Activated B cell treated with CpG ODN at 0.5 μM for 24 hours (primary cell): ENCODE measurements around the gene CNTD1. TPM values are rescaled to one million over a fixed set of nuclear protein-coding genes. Genes with fewer than 3 reads are reported as not detected.
A peak's percentile ranks its signal among the peaks of the same experiment; 100 is the strongest.

Source experiments
- ATAC-seq: fragments of 200-7000 bp; cut with Tn5 transposase; one replicate; pipeline ENCODE4 v1.10.0; 2021; ENCODE audit warnings: low read depth, mild to moderate bottlenecking, moderate library complexity
- CTCF ChIA-PET: fragments of 350-600 bp; sonication (Branson Sonifier 250); formaldehyde crosslinking; loops from one replicate; lab custom pipeline; 2021; ENCODE audit warnings: antibody characterized with exemption; lab: Charles Lee
- POLR2A ChIA-PET: fragments of 350-600 bp; sonication (Branson Sonifier 250); formaldehyde crosslinking; loops from one replicate; lab custom pipeline; 2021; ENCODE audit warnings: antibody characterized with exemption; lab: Charles Lee
- DNase-seq: peaks from one replicate; pipeline ENCODE4 v3.0.0; 2022
- H3K27ac Mint-ChIP-seq: one replicate; pipeline ENCODE4 v1.8.0; 2020; ENCODE audit warnings: mixed read lengths
- H3K27me3 Mint-ChIP-seq: one replicate; pipeline ENCODE4 v1.8.0; 2021; ENCODE audit warnings: mixed read lengths
- H3K36me3 Mint-ChIP-seq: one replicate; pipeline ENCODE4 v1.8.0; 2021; ENCODE audit warnings: low read depth, mixed read lengths
- H3K4me1 Mint-ChIP-seq: one replicate; pipeline ENCODE4 v1.8.0; 2021; ENCODE audit warnings: mixed read lengths
- H3K4me3 Mint-ChIP-seq: one replicate; pipeline ENCODE4 v1.8.0; 2020; ENCODE audit warnings: mild to moderate bottlenecking, mixed read lengths
- H3K9me3 Mint-ChIP-seq: one replicate; pipeline ENCODE4 v1.8.0; 2020; ENCODE audit warnings: mixed read lengths
- CTCF ChIP-seq: fragments of 200-600 bp; IDR thresholded peaks from one replicate; pipeline ENCODE4 v1.8.0; 2022; ENCODE audit warnings: antibody characterized with exemption, mild to moderate bottlenecking
- intact Hi-C: fragments of 100-400 bp; cut with micrococcal nuclease; formaldehyde crosslinking; loops from one replicate; pipeline ENCODE4 v1.15.1; 2024
- total RNA-seq: library from RNA; stranded (reverse); gene quantifications from 2 replicates; pipeline ENCODE4 v1.2.3, GENCODE V29; 2022

Gene CNTD1
- total RNA-seq, 1 donor from 2014 or later = not detected

GRCh38 chr17:42795465-42795864, 3.2 kb upstream of the CNTD1 start:
- Mint-ChIP-seq H3K4me3 (peak overlapping the region; percentile 16), H3K4me1 (peaks cover 28% of the 10 kb centered on the region), H3K9me3 (no peaks in the 10 kb centered on the region), H3K27ac (no peak overlapping the region), H3K27me3 (peaks cover 2% of the 10 kb centered on the region), H3K36me3 (peaks cover 11% of the 10 kb centered on the region)
- intact Hi-C loops = no loop called here
- TF ChIP-seq CTCF = no peak
- ChIA-PET CTCF (no interaction called here), POLR2A (interaction anchor here (0.6 to 0.8 kb wide), 2 partner anchors 51 to 521 kb away, joined by 3 to 7 read pairs; no protein-coding TSS in a partner anchor)
- DNase-seq (no peak), ATAC-seq (no peak)

GRCh38 chr17:42796066-42796758, 2.4 kb upstream of the CNTD1 start:
- intact Hi-C loops = no loop called here
- CTCF ChIA-PET = no interaction called here
- DNase-seq (no peak), ATAC-seq (no peak)
- H3K4me1 Mint-ChIP-seq = peaks cover 28% of the 10 kb centered on the region
- POLR2A ChIA-PET = interaction anchor here (0.6 to 0.8 kb wide), 2 partner anchors 52 to 520 kb away, joined by 3 to 7 read pairs; no protein-coding TSS in a partner anchor
- no peak for TF ChIP-seq CTCF
- H3K27me3 Mint-ChIP-seq = no peaks in the 10 kb centered on the region
- H3K4me3 Mint-ChIP-seq = no peak overlapping the region
- H3K36me3 Mint-ChIP-seq = peaks cover 11% of the 10 kb centered on the region
- H3K27ac Mint-ChIP-seq = no peak overlapping the region
- H3K9me3 Mint-ChIP-seq = no peaks in the 10 kb centered on the region

GRCh38 chr17:42797067-42798007, 1.3 kb upstream of the CNTD1 start:
- Mint-ChIP-seq H3K27ac (no peak overlapping the region), H3K4me1 (peaks cover 28% of the 10 kb centered on the region)

GRCh38 chr17:42798011-42798382, 664 bp upstream of the CNTD1 start:
- Mint-ChIP-seq H3K4me1 (peaks cover 28% of the 10 kb centered on the region), H3K27ac (peak overlapping the region; percentile 81), H3K4me3 (peak overlapping the region; percentile 97), H3K27me3 (no peaks in the 10 kb centered on the region), H3K36me3 (peaks cover 11% of the 10 kb centered on the region), H3K9me3 (no peaks in the 10 kb centered on the region)
- DNase-seq = no peak
- CTCF ChIA-PET = interaction anchor here (1.6 kb wide), 1 partner anchor 220 kb away, joined by 5 read pairs; no protein-coding TSS in a partner anchor
- POLR2A ChIA-PET = interaction anchor here (0.6 to 1.8 kb wide), 10 partner anchors 19 to 517 kb away, joined by 3 to 9 read pairs (median 4); partner anchors contain the start of genes BECN1, PSMC3IP, RAMP2 and RPL27
- ATAC-seq = no peak
- TF ChIP-seq CTCF = no peak
- intact Hi-C loops = loop anchor here (1.0 kb wide), 3 partner anchors 25 to 53 kb away; partner anchors contain the start of genes BECN1, EZH1 and VPS25

More at GRCh38 chr17:42797067-42798007, 1.3 kb upstream of the CNTD1 start:
- ATAC-seq (no peak), DNase-seq (no peak)
- Mint-ChIP-seq H3K4me3 (peak overlapping the region; percentile 97), H3K36me3 (peaks cover 11% of the 10 kb centered on the region), H3K9me3 (no peaks in the 10 kb centered on the region), H3K27me3 (no peaks in the 10 kb centered on the region)
- intact Hi-C loops = loop anchor here (1.0 kb wide), 3 partner anchors 24 to 52 kb away; partner anchors contain the start of genes BECN1, EZH1 and VPS25
- no peak for TF ChIP-seq CTCF
- ChIA-PET CTCF (interaction anchor here (1.6 kb wide), 1 partner anchor 219 kb away, joined by 5 read pairs; no protein-coding TSS in a partner anchor), POLR2A (interaction anchor here (0.6 to 1.8 kb wide), 3 partner anchors 20 to 127 kb away, joined by 3 to 11 read pairs (median 9); partner anchors contain the start of gene VPS25)
